ENCODE data around the gene SRP72.
"Not testable (repeated sequence)": the region's sequence is repeated elsewhere in the genome, so short reads cannot be mapped to it uniquely, and the experiment has no call there.

The SRP72 gene

GRCh38 chr4:56444719-56445118 is 22.7 kb upstream of the SRP72 start:
- H3K9me3 Mint-ChIP-seq, result no peaks in the 10 kb centered on the region
- DNase-seq, result no peak
- H3K4me3 Mint-ChIP-seq, result no peak overlapping the region
- H3K27ac Mint-ChIP-seq, result no peak overlapping the region
- peaks cover 45% of the 10 kb centered on the region for H3K4me1 Mint-ChIP-seq
- peaks cover 59% of the 10 kb centered on the region for H3K36me3 Mint-ChIP-seq
- H3K27me3 Mint-ChIP-seq, result no peaks in the 10 kb centered on the region
- CTCF ChIA-PET, result interaction anchor here (1.2 kb wide), 1 partner anchor 16 kb away, joined by 4 read pairs; no protein-coding TSS in a partner anchor

DNA sequence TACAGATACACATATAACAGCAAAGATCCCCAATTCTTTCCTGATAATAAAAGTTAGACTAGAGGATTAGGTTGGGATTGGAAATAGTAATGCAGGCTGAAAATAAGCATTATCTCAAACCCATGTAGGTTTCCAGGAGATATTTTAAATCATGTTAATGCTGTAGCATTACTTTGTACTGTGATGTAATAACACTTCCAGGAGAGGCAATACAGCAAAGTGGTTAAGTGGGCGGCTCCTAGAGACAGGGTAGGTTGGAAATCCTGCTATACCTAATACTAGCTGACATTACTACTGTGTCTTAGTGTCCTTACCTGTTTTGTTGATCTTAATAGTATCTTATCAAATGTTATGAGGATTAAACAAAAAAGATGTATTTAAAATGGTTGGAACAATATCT is 21.7 kb upstream of the SRP72 start:
- peaks cover 37% of the 10 kb centered on the region for H3K4me1 Mint-ChIP-seq
- no peaks in the 10 kb centered on the region for H3K27me3 Mint-ChIP-seq
- H3K9me3 Mint-ChIP-seq, result no peaks in the 10 kb centered on the region
- H3K4me3 Mint-ChIP-seq, result no peak overlapping the region
- H3K36me3 Mint-ChIP-seq, result peaks cover 60% of the 10 kb centered on the region
- DNase-seq, result no peak
- CTCF ChIA-PET, result no interaction called here
- H3K27ac Mint-ChIP-seq, result peak overlapping the region; percentile 29

- no peak for DNase-seq
- no peaks in the 10 kb centered on the region for H3K9me3 Mint-ChIP-seq
- H3K27ac Mint-ChIP-seq, result no peak overlapping the region
- peaks cover 23% of the 10 kb centered on the region for H3K4me1 Mint-ChIP-seq
- CTCF ChIA-PET, result no interaction called here
- H3K27me3 Mint-ChIP-seq, result no peaks in the 10 kb centered on the region
- H3K4me3 Mint-ChIP-seq, result no peak overlapping the region
- H3K36me3 Mint-ChIP-seq, result peaks cover 62% of the 10 kb centered on the region
Observed at GRCh38 chr4:56448301-56448700, 19.1 kb upstream of the SRP72 start.

- H3K4me3 Mint-ChIP-seq, DNase-seq, H3K27ac Mint-ChIP-seq, H3K9me3 Mint-ChIP-seq, H3K27me3 Mint-ChIP-seq, CTCF ChIA-PET: not testable (repeated sequence)
- Mint-ChIP-seq H3K4me1 (peaks cover 14% of the 10 kb centered on the region), H3K36me3 (peaks cover 62% of the 10 kb centered on the region)
Observed at GRCh38 chr4:56449475-56449874, 17.9 kb upstream of the SRP72 start.

DNA sequence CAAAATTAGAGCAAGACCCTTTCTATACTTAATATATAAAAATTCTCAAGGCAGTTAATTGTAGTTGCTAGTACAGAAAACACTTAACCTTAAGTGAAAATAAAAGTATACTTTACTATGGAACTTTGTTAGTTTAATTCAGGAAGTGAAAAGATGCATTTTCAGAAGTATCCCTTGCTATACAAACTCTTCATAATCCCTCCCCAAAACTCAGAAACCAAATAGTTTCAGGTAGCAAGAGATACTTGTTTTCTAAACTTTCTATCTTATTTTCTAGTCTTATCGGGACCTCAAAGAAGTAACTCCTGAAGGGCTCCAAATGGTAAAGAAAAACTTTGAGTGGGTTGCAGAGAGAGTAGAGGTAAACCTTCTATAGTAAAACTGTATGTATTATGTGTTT is 17.1 kb upstream of the SRP72 start:
- CTCF ChIA-PET, result no interaction called here
- H3K4me1 Mint-ChIP-seq, result peaks cover 9% of the 10 kb centered on the region
- H3K9me3 Mint-ChIP-seq, result no peaks in the 10 kb centered on the region
- H3K36me3 Mint-ChIP-seq, result peaks cover 61% of the 10 kb centered on the region
- H3K27ac Mint-ChIP-seq, result no peak overlapping the region
- no peaks in the 10 kb centered on the region for H3K27me3 Mint-ChIP-seq
- no peak for DNase-seq
- H3K4me3 Mint-ChIP-seq, result no peak overlapping the region

GRCh38 chr4:56460085-56460484 is 7.3 kb upstream of the SRP72 start:
- no peaks in the 10 kb centered on the region for H3K27me3 Mint-ChIP-seq
- no peak overlapping the region for H3K4me3 Mint-ChIP-seq
- CTCF ChIA-PET, result interaction anchor here (1.4 kb wide), 1 partner anchor 20 kb away, joined by 3 read pairs; no protein-coding TSS in a partner anchor
- DNase-seq, result no peak
- H3K4me1 Mint-ChIP-seq, result peaks cover 11% of the 10 kb centered on the region
- peak overlapping the region; percentile 58 for H3K27ac Mint-ChIP-seq
- peaks cover 48% of the 10 kb centered on the region for H3K36me3 Mint-ChIP-seq
- no peaks in the 10 kb centered on the region for H3K9me3 Mint-ChIP-seq

GRCh38 chr4:56462157-56462556 is 5.3 kb upstream of the SRP72 start:
- H3K4me1 Mint-ChIP-seq, result peaks cover 29% of the 10 kb centered on the region
- H3K36me3 Mint-ChIP-seq, result peaks cover 44% of the 10 kb centered on the region
- no peaks in the 10 kb centered on the region for H3K27me3 Mint-ChIP-seq
- no peaks in the 10 kb centered on the region for H3K9me3 Mint-ChIP-seq
- CTCF ChIA-PET, result no interaction called here
- no peak for DNase-seq
- no peak overlapping the region for H3K4me3 Mint-ChIP-seq
- no peak overlapping the region for H3K27ac Mint-ChIP-seq

DNA sequence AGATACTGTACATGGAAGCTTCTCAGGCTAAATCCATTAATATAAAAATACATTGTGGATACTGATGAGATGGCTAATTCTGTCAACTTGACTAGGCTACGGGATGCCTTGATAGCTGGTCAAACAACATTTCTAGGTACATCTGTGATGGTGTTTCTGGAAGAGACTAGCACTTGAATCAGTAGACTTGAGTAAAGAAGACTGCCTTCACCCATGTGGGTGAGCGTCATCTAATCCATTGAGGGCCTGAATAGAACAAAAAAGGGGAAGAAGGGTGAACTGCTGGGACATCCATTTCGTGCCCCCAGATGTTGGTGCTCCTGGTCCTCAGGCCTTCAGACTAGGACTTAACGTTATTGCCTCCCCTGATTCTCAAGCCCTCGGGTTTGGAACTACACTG is 3.7 kb upstream of the SRP72 start:
- H3K9me3 Mint-ChIP-seq, result no peaks in the 10 kb centered on the region
- H3K4me3 Mint-ChIP-seq, result no peak overlapping the region
- peaks cover 39% of the 10 kb centered on the region for H3K4me1 Mint-ChIP-seq
- H3K36me3 Mint-ChIP-seq, result peaks cover 44% of the 10 kb centered on the region
- CTCF ChIA-PET, result no interaction called here
- H3K27ac Mint-ChIP-seq, result no peak overlapping the region
- no peak for DNase-seq
- H3K27me3 Mint-ChIP-seq, result no peaks in the 10 kb centered on the region

GRCh38 chr4:56464581-56464980 is 2.8 kb upstream of the SRP72 start:
- Mint-ChIP-seq H3K27me3 (no peaks in the 10 kb centered on the region), H3K27ac (no peak overlapping the region), H3K36me3 (peaks cover 42% of the 10 kb centered on the region), H3K9me3 (no peaks in the 10 kb centered on the region), H3K4me1 (peaks cover 47% of the 10 kb centered on the region), H3K4me3 (no peak overlapping the region)
- CTCF ChIA-PET, result no interaction called here
- DNase-seq, result no peak

DNA sequence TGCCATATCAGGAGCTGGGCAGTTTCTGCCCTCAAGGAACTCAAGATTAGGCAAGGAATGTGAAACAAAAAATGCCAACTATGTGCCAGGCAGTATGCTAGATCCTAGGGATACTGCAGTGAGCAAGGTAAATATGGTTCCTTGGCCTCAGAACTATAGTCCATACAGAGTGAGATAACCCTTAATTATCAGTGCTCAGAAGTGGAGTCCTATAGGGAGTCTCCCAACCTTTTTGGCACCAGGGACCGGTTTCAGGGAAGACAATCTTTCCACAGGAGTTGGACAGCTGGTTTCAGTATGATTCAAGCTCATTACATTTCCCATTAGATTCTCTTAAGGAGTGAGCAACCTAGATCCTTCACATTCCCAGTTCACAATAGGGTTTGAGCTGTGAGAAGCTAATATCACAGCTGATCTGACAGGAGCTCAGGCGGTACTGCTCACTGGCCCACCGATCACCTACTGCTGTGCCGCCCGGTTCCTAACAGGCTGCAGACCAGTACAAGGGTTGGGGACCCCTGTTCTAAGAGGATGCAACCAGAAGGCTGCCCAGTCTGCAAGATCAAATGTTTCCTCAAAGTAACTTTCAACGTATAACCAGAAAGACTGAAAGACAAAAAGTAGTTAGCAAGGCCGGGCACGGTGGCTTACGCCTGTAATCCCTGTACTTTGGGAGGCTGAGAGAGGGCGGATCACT is 1.7 kb upstream of the SRP72 start:
- H3K9me3 Mint-ChIP-seq, result no peaks in the 10 kb centered on the region
- peak overlapping the region; percentile 97 for H3K27ac Mint-ChIP-seq
- CTCF ChIA-PET, result interaction anchor here (1.1 kb wide), 1 partner anchor 14 kb away, joined by 3 read pairs; no protein-coding TSS in a partner anchor
- H3K4me3 Mint-ChIP-seq, result peak overlapping the region; percentile 95
- no peak for DNase-seq
- H3K27me3 Mint-ChIP-seq, result no peaks in the 10 kb centered on the region
- H3K36me3 Mint-ChIP-seq, result peaks cover 38% of the 10 kb centered on the region
- peaks cover 55% of the 10 kb centered on the region for H3K4me1 Mint-ChIP-seq

DNA sequence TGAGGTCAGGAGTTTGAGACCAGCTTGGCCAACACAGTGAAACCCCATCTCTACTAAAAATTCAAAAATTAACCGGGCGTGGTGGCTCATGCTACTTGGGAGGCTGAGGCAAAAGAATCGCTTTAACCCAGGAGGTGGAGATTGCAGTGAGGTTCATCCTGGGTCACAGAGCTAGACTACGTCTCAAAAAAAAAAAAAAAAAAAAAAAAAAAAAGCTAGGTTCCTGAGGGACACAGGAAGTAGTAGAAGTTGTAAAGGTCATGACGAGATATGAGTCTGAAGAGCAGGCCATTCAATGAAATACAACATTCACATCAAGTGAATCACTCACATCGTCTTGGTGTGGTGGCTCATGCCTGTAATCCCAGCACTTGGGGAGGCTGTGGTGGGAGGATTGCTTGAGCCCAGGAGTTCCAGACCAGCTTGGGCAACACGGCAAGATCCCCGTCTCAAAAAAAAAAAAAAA is 1.1 kb upstream of the SRP72 start:
- Mint-ChIP-seq H3K27ac (peak overlapping the region; percentile 97), H3K4me3 (peak overlapping the region; percentile 95), H3K36me3 (peaks cover 34% of the 10 kb centered on the region), H3K4me1 (peaks cover 55% of the 10 kb centered on the region)
- not testable (repeated sequence) for H3K27me3 Mint-ChIP-seq, H3K9me3 Mint-ChIP-seq
- CTCF ChIA-PET, result interaction anchor here (1.1 kb wide), 1 partner anchor 14 kb away, joined by 3 read pairs; no protein-coding TSS in a partner anchor
- peak; percentile 24 for DNase-seq

GRCh38 chr4:56466910-56467283 is 520 bp upstream of the SRP72 start:
- peak overlapping the region; percentile 95 for H3K4me3 Mint-ChIP-seq
- H3K9me3 Mint-ChIP-seq, result no peaks in the 10 kb centered on the region
- H3K27ac Mint-ChIP-seq, result peak overlapping the region; percentile 97
- CTCF ChIA-PET, result interaction anchor here (1.1 kb wide), 1 partner anchor 15 kb away, joined by 3 read pairs; no protein-coding TSS in a partner anchor
- H3K36me3 Mint-ChIP-seq, result peaks cover 35% of the 10 kb centered on the region
- no peak for DNase-seq
- no peaks in the 10 kb centered on the region for H3K27me3 Mint-ChIP-seq
- H3K4me1 Mint-ChIP-seq, result peaks cover 60% of the 10 kb centered on the region

DNA sequence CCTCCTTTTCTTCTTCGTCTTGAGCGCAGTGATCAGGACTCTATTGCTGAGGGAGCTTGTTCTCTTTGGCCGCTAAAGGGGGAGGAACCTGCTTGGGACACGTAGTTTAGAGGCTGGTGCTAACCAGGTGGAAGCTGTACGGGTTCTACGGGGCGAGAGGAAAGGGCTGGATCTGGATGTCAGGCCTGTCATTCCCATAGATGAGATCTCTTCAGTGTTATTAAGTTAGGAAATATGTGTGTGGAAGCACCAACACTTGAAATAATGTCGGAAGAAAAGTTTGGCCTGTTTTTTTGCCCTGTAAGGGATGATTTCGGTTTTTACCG is 643 bp downstream of the SRP72 start:
- DNase-seq, result peak; percentile 47
- CTCF ChIA-PET, result interaction anchor here (1.0 kb wide), 1 partner anchor 332 kb away, joined by 3 read pairs; no protein-coding TSS in a partner anchor
- Mint-ChIP-seq H3K9me3 (no peaks in the 10 kb centered on the region), H3K27ac (peak overlapping the region; percentile 97), H3K4me3 (peak overlapping the region; percentile 95), H3K36me3 (peaks cover 38% of the 10 kb centered on the region), H3K27me3 (no peaks in the 10 kb centered on the region), H3K4me1 (peaks cover 60% of the 10 kb centered on the region)

DNA sequence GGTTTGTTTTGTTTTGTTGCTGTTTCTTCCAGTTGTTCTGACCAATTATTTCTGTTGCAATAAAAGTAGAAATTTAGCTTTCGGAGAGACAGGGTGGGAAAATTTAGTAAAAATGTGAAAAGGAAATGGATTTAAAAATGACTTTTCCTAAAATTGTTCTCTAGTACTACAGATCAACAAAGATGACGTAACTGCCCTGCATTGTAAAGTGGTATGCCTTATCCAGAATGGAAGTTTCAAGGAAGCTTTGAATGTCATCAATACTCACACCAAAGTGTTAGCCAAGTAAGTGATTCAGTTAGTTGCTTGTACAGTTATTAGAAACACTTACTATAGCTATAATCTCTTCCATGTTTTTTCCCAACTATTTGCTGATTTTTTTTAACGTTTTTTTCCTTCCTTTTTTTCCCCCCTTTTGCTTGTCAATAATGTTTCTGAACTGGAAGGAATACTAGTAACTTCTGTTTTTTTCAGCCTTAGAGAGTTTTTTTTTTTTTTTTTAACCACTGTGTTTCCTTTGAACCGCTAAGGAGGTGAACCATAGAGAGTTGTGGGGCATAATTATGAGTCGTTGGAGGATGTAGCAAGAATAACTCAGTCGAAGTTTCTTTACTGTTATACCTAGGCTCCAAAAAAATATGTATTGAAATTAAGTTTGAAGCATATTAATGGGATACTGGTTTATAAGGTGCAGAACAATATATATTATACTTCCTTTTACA is 2.2 kb downstream of the SRP72 start:
- Mint-ChIP-seq H3K36me3 (peaks cover 43% of the 10 kb centered on the region), H3K4me1 (peaks cover 52% of the 10 kb centered on the region), H3K27ac (peak overlapping the region; percentile 72), H3K9me3 (no peaks in the 10 kb centered on the region), H3K4me3 (peak overlapping the region; percentile 95), H3K27me3 (no peaks in the 10 kb centered on the region)
- CTCF ChIA-PET, result interaction anchor here (0.7 kb wide), 1 partner anchor 70 kb away, joined by 3 read pairs; no protein-coding TSS in a partner anchor
- no peak for DNase-seq

- CTCF ChIA-PET, result no interaction called here
- H3K36me3 Mint-ChIP-seq, result peaks cover 59% of the 10 kb centered on the region
- H3K27ac Mint-ChIP-seq, result no peak overlapping the region
- H3K4me3 Mint-ChIP-seq, result no peak overlapping the region
- no peaks in the 10 kb centered on the region for H3K9me3 Mint-ChIP-seq
- no peaks in the 10 kb centered on the region for H3K27me3 Mint-ChIP-seq
- peaks cover 4% of the 10 kb centered on the region for H3K4me1 Mint-ChIP-seq
- no peak for DNase-seq
Observed at GRCh38 chr4:56475917-56476316, 8.5 kb downstream of the SRP72 start.
